PC-3 (cell line): ENCODE data around the gene CCPG1. TPM values are rescaled to one million over a fixed set of nuclear protein-coding genes. Genes with fewer than 3 reads are reported as not detected.

ENCODE experiments used
- ATAC-seq: fragments of 200-7000 bp; cut with Tn5 transposase; 2 replicates; pipeline ENCODE4 v1.9.1; 2020; ENCODE audit warnings: mild to moderate bottlenecking, moderate library complexity
- BruUV-seq: library from RNA; stranded (reverse); fragments of 400-500 nt; replicated peaks from 2 replicates; lab custom pipeline; 2021; lab: Mats Ljungman, UMichigan
- CTCF ChIA-PET: fragments of 300-600 bp; sonication (Branson Sonifier 250); formaldehyde crosslinking; loops from one replicate; lab custom pipeline; 2022; ENCODE audit warnings: antibody characterized with exemption; lab: Charles Lee
- POLR2A ChIA-PET: fragments of 300-600 bp; sonication (Branson Sonifier 250); formaldehyde crosslinking; loops from one replicate; lab custom pipeline; 2022; ENCODE audit warnings: antibody characterized with exemption; ENCODE audit not compliant: unreplicated experiment; lab: Charles Lee
- DNase-seq: peaks from one replicate; pipeline ENCODE4 v3.0.0-alpha.2; 2015
- H2AFZ ChIP-seq: fragments of 300-600 bp; sonication (generic); 2 replicates; pipeline ENCODE4 v1.6.0; 2016; ENCODE audit warnings: antibody characterized with exemption, low read length
- H3F3A ChIP-seq: fragments of 300-600 bp; sonication (generic); one replicate; pipeline ENCODE4 v1.6.0; 2017; ENCODE audit warnings: antibody characterized with exemption, low read length, control low read depth, mild to moderate bottlenecking; ENCODE audit not compliant: unreplicated experiment
- H3K27ac ChIP-seq: fragments of 300-600 bp; sonication (generic); 2 replicates; pipeline ENCODE4 v1.5.1; 2016; ENCODE audit warnings: mild to moderate bottlenecking, low read length
- H3K27me3 ChIP-seq: fragments of 300-600 bp; sonication (generic); 2 replicates; pipeline ENCODE4 v1.6.1; 2016; ENCODE audit warnings: low read length, mixed read lengths
- H3K36me3 ChIP-seq: fragments of 300-600 bp; sonication (generic); 2 replicates; pipeline ENCODE4 v1.6.1; 2016; ENCODE audit warnings: low read depth, mixed run types, low read length, mixed read lengths
- H3K4me1 ChIP-seq: fragments of 300-600 bp; sonication (generic); 2 replicates; pipeline ENCODE4 v1.5.1; 2016; ENCODE audit warnings: low read length; ENCODE audit not compliant: insufficient read depth
- H3K4me2 ChIP-seq: fragments of 300-600 bp; sonication (generic); 2 replicates; pipeline ENCODE4 v1.6.0; 2016; ENCODE audit warnings: low read length
- H3K4me3 ChIP-seq: fragments of 300-600 bp; sonication (generic); 2 replicates; pipeline ENCODE4 v1.5.1; 2016; ENCODE audit warnings: mild to moderate bottlenecking, low read length, mixed read lengths
- H3K79me2 ChIP-seq: fragments of 300-600 bp; sonication (generic); 2 replicates; pipeline ENCODE4 v1.6.1; 2017; ENCODE audit warnings: low read length, mixed read lengths
- H3K9ac ChIP-seq: fragments of 300-600 bp; sonication (generic); 2 replicates; pipeline ENCODE4 v1.6.0; 2016; ENCODE audit warnings: mild to moderate bottlenecking, low read length
- H3K9me2 ChIP-seq: fragments of 300-600 bp; sonication (generic); replicated peaks from 2 replicates; pipeline ENCODE4 v1.6.1; 2016; ENCODE audit warnings: mixed run types, low read length, mixed read lengths
- H3K9me3 ChIP-seq: fragments of 300-600 bp; sonication (generic); 2 replicates; pipeline ENCODE4 v1.6.1; 2016; ENCODE audit warnings: low read length, mixed read lengths
- H4K20me1 ChIP-seq: fragments of 300-600 bp; sonication (generic); 2 replicates; pipeline ENCODE4 v1.6.1; 2016; ENCODE audit warnings: low read length, mixed read lengths
- CTCF ChIP-seq: fragments of 300-600 bp; sonication (generic); conservative IDR thresholded peaks from 2 replicates; pipeline ENCODE4 v1.5.1; 2017; ENCODE audit warnings: antibody characterized with exemption, low read depth, mild to moderate bottlenecking, low read length
- EZH2 ChIP-seq: fragments of 300-600 bp; sonication (generic); IDR thresholded peaks from one replicate; pipeline ENCODE4 v1.6.1; 2017; ENCODE audit warnings: antibody characterized with exemption, mild to moderate bottlenecking, low read length; ENCODE audit not compliant: unreplicated experiment
- EZH2phosphoT487 ChIP-seq: fragments of 300-600 bp; sonication (generic); IDR thresholded peaks from 2 replicates; pipeline ENCODE4 v1.6.1; 2018; ENCODE audit warnings: mild to moderate bottlenecking, antibody characterized with exemption, low read length, borderline replicate concordance
- intact Hi-C: fragments of 100-400 bp; cut with micrococcal nuclease; formaldehyde crosslinking; loops from 2 replicates; pipeline ENCODE4 v1.9.0; 2023
- total RNA-seq: library from RNA; depleted of rRNA; stranded (reverse); fragments of >200 nt; gene quantifications from 2 replicates; pipeline ENCODE4 v1.2.3, GENCODE V29; 2014

CCPG1 gene
- total RNA-seq, 1 experiment from 2014 or later = 7.8 TPM

- no peak overlapping the region for H3K4me3 ChIP-seq
- H3K36me3 ChIP-seq = no peaks in the 10 kb centered on the region
- TF ChIP-seq EZH2 (no peak), CTCF (no peak), EZH2phosphoT487 (no peak)
- no peaks in the 10 kb centered on the region for H3K79me2 ChIP-seq
- H3K4me1 ChIP-seq = peaks cover 1% of the 10 kb centered on the region
- intact Hi-C loops = no loop called here
- no peak overlapping the region for H3K27ac ChIP-seq
- no peaks in the 10 kb centered on the region for H3K9me3 ChIP-seq
- BruUV-seq = no TSS peak
- no peaks in the 10 kb centered on the region for H3F3A ChIP-seq
- no peaks in the 10 kb centered on the region for H3K27me3 ChIP-seq
- H3K9ac ChIP-seq = no peak overlapping the region
- POLR2A ChIA-PET = no interaction called here
- no peaks in the 10 kb centered on the region for H4K20me1 ChIP-seq
- H3K9me2 ChIP-seq = no peaks in the 10 kb centered on the region
- ATAC-seq = no peak
- H2AFZ ChIP-seq = no peak overlapping the region
- CTCF ChIA-PET = no interaction called here
- no peak for DNase-seq
- no peak overlapping the region for H3K4me2 ChIP-seq
These were observed 13.5 kb downstream of the CCPG1 start for GRCh38 chr15:55394694-55395093.

GRCh38 chr15:55389264-55389607 is 18.9 kb downstream of the CCPG1 start:
- ChIA-PET POLR2A (no interaction called here), CTCF (interaction anchor here (0.6 kb wide), 1 partner anchor 175 kb away, joined by 3 read pairs; no protein-coding TSS in a partner anchor)
- no peaks in the 10 kb centered on the region for H3K27me3 ChIP-seq
- no TSS peak for BruUV-seq
- DNase-seq (peak; percentile 80), ATAC-seq (peak; percentile 96)
- peaks cover 3% of the 10 kb centered on the region for H3F3A ChIP-seq
- no peaks in the 10 kb centered on the region for H3K79me2 ChIP-seq
- H3K27ac ChIP-seq = peak overlapping the region; percentile 82
- intact Hi-C loops = loop anchor here (1.0 kb wide), 1 partner anchor 19 kb away; the partner anchor contains the start of genes CCPG1 and PIERCE2
- peak overlapping the region; percentile 50; the same call in 1 of the 2 replicates for H3K4me3 ChIP-seq
- H3K36me3 ChIP-seq = no peaks in the 10 kb centered on the region
- TF ChIP-seq EZH2 (no peak), EZH2phosphoT487 (no peak), CTCF (no peak)
- peak overlapping the region; percentile 25; the same call in 1 of the 2 replicates for H2AFZ ChIP-seq
- no peaks in the 10 kb centered on the region for H4K20me1 ChIP-seq
- peak overlapping the region; percentile 40 for H3K9ac ChIP-seq
- no peaks in the 10 kb centered on the region for H3K9me3 ChIP-seq
- no peaks in the 10 kb centered on the region for H3K9me2 ChIP-seq
- peaks cover 18% of the 10 kb centered on the region for H3K4me1 ChIP-seq
- peak overlapping the region; percentile 75 for H3K4me2 ChIP-seq

GRCh38 chr15:55387027-55387426 is 21.1 kb downstream of the CCPG1 start:
- H3K4me2 ChIP-seq = no peak overlapping the region
- ChIA-PET POLR2A (no interaction called here), CTCF (no interaction called here)
- no peaks in the 10 kb centered on the region for H3K79me2 ChIP-seq
- no peaks in the 10 kb centered on the region for H4K20me1 ChIP-seq
- no TSS peak for BruUV-seq
- intact Hi-C loops = no loop called here
- H2AFZ ChIP-seq = no peak overlapping the region
- H3K9ac ChIP-seq = no peak overlapping the region
- H3K36me3 ChIP-seq = no peaks in the 10 kb centered on the region; the same call in 1 of the 2 replicates
- no peak overlapping the region for H3K27ac ChIP-seq
- DNase-seq (peak; percentile 46), ATAC-seq (no peak)
- no peak overlapping the region for H3K4me3 ChIP-seq
- peaks cover 3% of the 10 kb centered on the region for H3F3A ChIP-seq
- H3K9me2 ChIP-seq = no peaks in the 10 kb centered on the region
- no peaks in the 10 kb centered on the region for H3K27me3 ChIP-seq
- peaks cover 18% of the 10 kb centered on the region for H3K4me1 ChIP-seq
- TF ChIP-seq CTCF (no peak), EZH2 (no peak), EZH2phosphoT487 (no peak)
- H3K9me3 ChIP-seq = no peaks in the 10 kb centered on the region
